ENCODE measurements around the gene MARS1.

Gene MARS1

GRCh38 chr12:57461917-57462250, 26.0 kb upstream of the MARS1 start:
- Histone ChIP-seq H3K4me3 (IDR thresholded peaks at IDR 0.05; ENCODE audit: insufficient read depth, low read depth, low read length) (no peak overlapping the region), H3K4me2 (peak overlapping the region; percentile 88), H4K20me1 (ENCODE audit: insufficient read depth) (no peaks in the 10 kb centered on the region), H3K79me2 (ENCODE audit: insufficient read depth, low read depth) (no peaks in the 10 kb centered on the region), H3K36me3 (ENCODE audit: insufficient read depth) (no peaks in the 10 kb centered on the region), H3K27me3 (ENCODE audit: insufficient read depth, low read depth) (peaks cover 57% of the 10 kb centered on the region), H3K9ac (peak overlapping the region; percentile 3; the same call in 1 of the 2 replicates), H3K27ac (no peak overlapping the region), H2AFZ (ENCODE audit: low read depth) (peak overlapping the region; percentile 53), H3K4me1 (ENCODE audit: low read depth, poor library complexity, severe bottlenecking) (peaks cover 39% of the 10 kb centered on the region)
- TF ChIP-seq CTCF (conservative IDR thresholded peaks at IDR 0.05; ENCODE audit: low read depth, low read length): no peak

- Histone ChIP-seq H3K4me1 (ENCODE audit: low read depth, poor library complexity, severe bottlenecking) (peaks cover 34% of the 10 kb centered on the region), H3K9ac (no peak overlapping the region; the same call in 1 of the 2 replicates), H3K36me3 (ENCODE audit: insufficient read depth) (no peaks in the 10 kb centered on the region)
Measured at GRCh38 chr12:57462251-57462911, 25.5 kb upstream of the MARS1 start.

GRCh38 chr12:57462912-57463253, 25.0 kb upstream of the MARS1 start:
- H3K4me1 ChIP-seq (ENCODE audit: low read depth, poor library complexity, severe bottlenecking): peaks cover 29% of the 10 kb centered on the region
- no peaks in the 10 kb centered on the region for H3K36me3 ChIP-seq (ENCODE audit: insufficient read depth)
- H4K20me1 ChIP-seq (ENCODE audit: insufficient read depth): no peaks in the 10 kb centered on the region
- peak; percentile 77 for TF ChIP-seq CTCF (conservative IDR thresholded peaks at IDR 0.05; ENCODE audit: low read depth, low read length)
- peaks cover 67% of the 10 kb centered on the region for H3K27me3 ChIP-seq (ENCODE audit: insufficient read depth, low read depth)
- H2AFZ ChIP-seq (ENCODE audit: low read depth): peak overlapping the region; percentile 53
- no peaks in the 10 kb centered on the region for H3K79me2 ChIP-seq (ENCODE audit: insufficient read depth, low read depth)
- no peak overlapping the region for H3K27ac ChIP-seq
- H3K4me3 ChIP-seq (IDR thresholded peaks at IDR 0.05; ENCODE audit: insufficient read depth, low read depth, low read length): no peak overlapping the region
- H3K9ac ChIP-seq: no peak overlapping the region
- peak overlapping the region; percentile 88 for H3K4me2 ChIP-seq

More at GRCh38 chr12:57462251-57462911, 25.5 kb upstream of the MARS1 start:
- no peaks in the 10 kb centered on the region for H4K20me1 ChIP-seq (ENCODE audit: insufficient read depth)
- H3K27ac ChIP-seq: no peak overlapping the region; the same call in 1 of the 2 replicates
- H2AFZ ChIP-seq (ENCODE audit: low read depth): peak overlapping the region; percentile 53
- H3K4me2 ChIP-seq: peak overlapping the region; percentile 88
- peak; percentile 100 for TF ChIP-seq CTCF (conservative IDR thresholded peaks at IDR 0.05; ENCODE audit: low read depth, low read length)
- no peak overlapping the region for H3K4me3 ChIP-seq (IDR thresholded peaks at IDR 0.05; ENCODE audit: insufficient read depth, low read depth, low read length)
- H3K79me2 ChIP-seq (ENCODE audit: insufficient read depth, low read depth): no peaks in the 10 kb centered on the region
- peaks cover 62% of the 10 kb centered on the region for H3K27me3 ChIP-seq (ENCODE audit: insufficient read depth, low read depth)

GRCh38 chr12:57464569-57464968, 23.3 kb upstream of the MARS1 start:
- Histone ChIP-seq H3K4me3 (IDR thresholded peaks at IDR 0.05; ENCODE audit: insufficient read depth, low read depth, low read length) (no peak overlapping the region), H3K27ac (no peak overlapping the region), H3K9ac (no peak overlapping the region), H3K4me2 (no peak overlapping the region), H3K36me3 (ENCODE audit: insufficient read depth) (no peaks in the 10 kb centered on the region), H3K79me2 (ENCODE audit: insufficient read depth, low read depth) (no peaks in the 10 kb centered on the region), H3K27me3 (ENCODE audit: insufficient read depth, low read depth) (peaks cover 84% of the 10 kb centered on the region), H2AFZ (ENCODE audit: low read depth) (no peak overlapping the region), H3K4me1 (ENCODE audit: low read depth, poor library complexity, severe bottlenecking) (peaks cover 20% of the 10 kb centered on the region), H4K20me1 (ENCODE audit: insufficient read depth) (no peaks in the 10 kb centered on the region)
- TF ChIP-seq CTCF (conservative IDR thresholded peaks at IDR 0.05; ENCODE audit: low read depth, low read length): no peak
